ENCODE results near the gene VPS4B. TPM values are rescaled to one million over a fixed set of nuclear protein-coding genes. Genes with fewer than 3 reads are reported as not detected.

VPS4B gene
- total RNA-seq, 4 donors from 2014 or later = 36.0 to 50.5 (median 40.9) TPM

DNA sequence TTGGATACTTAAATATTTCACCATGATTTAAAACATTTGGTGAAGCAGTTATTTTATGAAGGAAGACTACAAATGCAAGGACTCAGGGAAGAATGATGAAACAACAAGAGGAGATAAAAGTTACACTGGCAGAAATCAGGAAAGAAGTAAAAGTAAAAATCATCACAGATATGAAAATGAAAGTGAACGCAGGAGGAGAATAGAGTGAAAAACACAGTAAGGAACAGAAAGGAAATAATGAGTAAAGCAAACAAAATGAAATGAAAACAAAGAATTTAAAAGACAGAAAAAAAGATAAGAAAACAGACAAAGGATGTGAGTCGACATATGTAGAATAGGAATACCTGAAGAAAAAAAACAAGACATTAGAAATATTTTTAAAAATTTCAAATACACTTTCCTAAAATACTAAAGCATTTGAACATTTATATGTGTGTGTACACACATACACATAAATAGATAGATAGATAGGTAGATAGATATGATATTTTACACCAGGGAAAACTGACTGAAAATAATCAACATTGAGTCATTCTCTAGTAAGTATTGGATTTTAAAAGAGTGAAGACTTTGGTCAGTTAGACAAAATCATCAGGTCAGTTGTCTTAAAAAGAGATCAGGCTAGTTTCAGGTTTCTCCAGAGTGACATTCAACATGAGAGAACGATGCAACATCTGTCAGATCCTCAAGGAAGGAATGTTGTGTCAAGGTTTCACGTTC lies 43.2 kb downstream of the VPS4B start:
- H3K36me3 ChIP-seq = peaks cover 0 to 3% of the 10 kb centered on the region in 2 donors
- no peak overlapping the region for H3K27ac ChIP-seq
- intact Hi-C loops (cut with DNase I) = no loop called here
- no peaks in the 10 kb centered on the region for H3K4me1 ChIP-seq
- no peaks in the 10 kb centered on the region for H3K27me3 ChIP-seq
- TF ChIP-seq POLR2A (IDR thresholded peaks at IDR 0.05) = no peak
- TF ChIP-seq, protein P1, sequence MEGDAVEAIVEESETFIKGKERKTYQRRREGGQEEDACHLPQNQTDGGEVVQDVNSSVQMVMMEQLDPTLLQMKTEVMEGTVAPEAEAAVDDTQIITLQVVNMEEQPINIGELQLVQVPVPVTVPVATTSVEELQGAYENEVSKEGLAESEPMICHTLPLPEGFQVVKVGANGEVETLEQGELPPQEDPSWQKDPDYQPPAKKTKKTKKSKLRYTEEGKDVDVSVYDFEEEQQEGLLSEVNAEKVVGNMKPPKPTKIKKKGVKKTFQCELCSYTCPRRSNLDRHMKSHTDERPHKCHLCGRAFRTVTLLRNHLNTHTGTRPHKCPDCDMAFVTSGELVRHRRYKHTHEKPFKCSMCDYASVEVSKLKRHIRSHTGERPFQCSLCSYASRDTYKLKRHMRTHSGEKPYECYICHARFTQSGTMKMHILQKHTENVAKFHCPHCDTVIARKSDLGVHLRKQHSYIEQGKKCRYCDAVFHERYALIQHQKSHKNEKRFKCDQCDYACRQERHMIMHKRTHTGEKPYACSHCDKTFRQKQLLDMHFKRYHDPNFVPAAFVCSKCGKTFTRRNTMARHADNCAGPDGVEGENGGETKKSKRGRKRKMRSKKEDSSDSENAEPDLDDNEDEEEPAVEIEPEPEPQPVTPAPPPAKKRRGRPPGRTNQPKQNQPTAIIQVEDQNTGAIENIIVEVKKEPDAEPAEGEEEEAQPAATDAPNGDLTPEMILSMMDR (IDR thresholded peaks at IDR 0.05) = no peak
- WGBS, 2 donors = 74 to 81% methylated on average over 4 of the region's 4 CpGs
- H3K4me3 ChIP-seq (replicated peaks in 1 of 3) = no peak overlapping the region
- H3K9me3 ChIP-seq = no peaks in the 10 kb centered on the region
- no peak for DNase-seq

DNA sequence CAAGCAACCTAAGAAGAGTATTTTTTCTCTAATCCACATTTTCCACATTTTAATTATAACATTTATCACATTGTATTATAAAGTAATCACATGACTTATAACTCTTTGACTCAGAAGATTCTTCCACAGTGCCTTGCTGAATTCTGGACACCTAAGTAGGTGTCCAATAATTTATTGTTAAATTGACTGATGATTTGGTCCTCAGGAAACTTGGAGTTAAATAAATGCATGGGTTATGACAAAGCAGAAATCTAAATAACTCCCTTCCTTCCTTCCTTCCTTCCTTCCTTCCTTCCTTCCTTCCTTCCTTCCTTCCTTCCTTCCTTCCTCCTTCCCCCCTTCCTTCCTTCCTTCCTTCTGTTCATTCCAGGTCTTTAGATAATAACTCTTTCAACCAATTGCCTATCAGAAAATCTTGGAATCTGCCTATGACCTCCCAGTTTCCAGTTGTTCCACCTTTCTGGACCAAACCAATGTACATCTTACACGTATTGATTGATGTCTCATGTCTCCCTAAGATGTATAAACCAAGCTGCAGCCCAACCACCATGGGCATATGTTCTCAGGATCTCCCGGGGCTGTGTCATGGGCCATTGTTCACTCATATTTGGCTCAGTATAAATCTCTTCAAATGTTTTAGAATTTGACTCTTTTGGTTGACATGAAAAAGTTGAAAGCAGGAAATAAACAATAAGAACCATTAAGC lies 44.8 kb downstream of the VPS4B start:
- no peaks in the 10 kb centered on the region for H3K36me3 ChIP-seq
- no peaks in the 10 kb centered on the region for H3K4me1 ChIP-seq
- intact Hi-C loops (cut with DNase I) = no loop called here
- 77 to 85% methylated on average over 2 of the region's 2 CpGs for WGBS, 2 donors
- no peaks in the 10 kb centered on the region for H3K27me3 ChIP-seq
- H3K9me3 ChIP-seq = no peaks in the 10 kb centered on the region
- no peak for DNase-seq
- H3K27ac ChIP-seq = no peak overlapping the region
- H3K4me3 ChIP-seq (replicated peaks in 1 of 3) = no peak overlapping the region
- TF ChIP-seq, protein P1 (IDR thresholded peaks at IDR 0.05) = no peak
- no peak for TF ChIP-seq POLR2A (IDR thresholded peaks at IDR 0.05)

DNA sequence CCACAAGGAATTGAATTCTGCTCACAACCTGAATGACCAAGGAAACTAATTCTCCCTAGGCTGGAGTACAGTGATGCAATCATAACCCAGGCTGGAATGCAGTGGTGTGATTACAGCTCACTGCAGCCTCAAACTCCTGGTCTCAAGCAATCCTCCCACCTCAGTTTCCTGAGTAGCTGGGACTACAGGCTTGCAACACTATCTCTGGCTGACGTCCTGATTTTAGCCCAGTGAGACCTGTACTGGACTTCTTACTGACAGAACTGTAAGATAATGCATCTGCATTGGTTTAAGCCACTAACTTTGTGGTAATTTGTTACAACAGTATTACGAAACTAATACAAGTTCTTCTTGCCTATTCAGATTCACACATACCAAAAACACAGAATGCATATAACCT lies 45.7 kb downstream of the VPS4B start:
- TF ChIP-seq, protein P1 (IDR thresholded peaks at IDR 0.05) = no peak
- TF ChIP-seq POLR2A (IDR thresholded peaks at IDR 0.05) = no peak
- Histone ChIP-seq H3K4me3 (replicated peaks in 1 of 3) (no peak overlapping the region), H3K27me3 (no peaks in the 10 kb centered on the region), H3K4me1 (no peaks in the 10 kb centered on the region), H3K36me3 (no peaks in the 10 kb centered on the region), H3K27ac (no peak overlapping the region), H3K9me3 (no peaks in the 10 kb centered on the region)
- 82 to 88% methylated on average over 2 of the region's 2 CpGs for WGBS, 2 donors
- no peak for DNase-seq
- intact Hi-C loops (cut with DNase I) = no loop called here

DNA sequence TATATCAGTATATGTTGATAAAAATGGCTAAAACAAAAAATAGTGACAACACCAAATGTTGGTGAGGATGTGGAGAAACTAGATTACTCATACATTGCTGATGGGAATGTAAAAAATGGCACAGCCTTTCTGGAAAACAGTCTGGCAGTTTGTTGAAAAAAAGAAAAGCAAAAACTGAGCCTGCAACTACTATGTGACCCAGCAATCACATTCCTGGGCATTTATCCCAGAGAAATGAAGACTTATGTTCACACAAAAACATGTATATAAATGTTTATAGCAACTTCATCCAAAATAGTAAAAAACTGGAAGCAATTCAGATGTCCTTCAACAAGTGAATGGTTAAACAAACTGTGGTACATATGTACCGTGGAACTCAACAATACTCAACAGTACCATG lies 47.7 kb downstream of the VPS4B start:
- 28 to 69% methylated on average over 1 of the region's 1 CpG for WGBS, 2 donors
- intact Hi-C loops (cut with DNase I) = no loop called here

More for the DNA sequence above, 47.7 kb downstream of the VPS4B start:
- Histone ChIP-seq H3K27ac (no peak overlapping the region), H3K4me3 (replicated peaks in 1 of 3) (no peak overlapping the region), H3K36me3 (no peaks in the 10 kb centered on the region), H3K4me1 (no peaks in the 10 kb centered on the region), H3K27me3 (no peaks in the 10 kb centered on the region), H3K9me3 (no peaks in the 10 kb centered on the region)
- TF ChIP-seq, protein P1 (IDR thresholded peaks at IDR 0.05) = no peak
- no peak for TF ChIP-seq POLR2A (IDR thresholded peaks at IDR 0.05)
- no peak for DNase-seq
